ENCODE results near the gene NDRG2.
A peak's percentile ranks its signal among the peaks of the same experiment; 100 is the strongest.
"Not testable (repeated sequence)": the region's sequence is repeated elsewhere in the genome, so short reads cannot be mapped to it uniquely, and the experiment has no call there.

Gene NDRG2

DNA sequence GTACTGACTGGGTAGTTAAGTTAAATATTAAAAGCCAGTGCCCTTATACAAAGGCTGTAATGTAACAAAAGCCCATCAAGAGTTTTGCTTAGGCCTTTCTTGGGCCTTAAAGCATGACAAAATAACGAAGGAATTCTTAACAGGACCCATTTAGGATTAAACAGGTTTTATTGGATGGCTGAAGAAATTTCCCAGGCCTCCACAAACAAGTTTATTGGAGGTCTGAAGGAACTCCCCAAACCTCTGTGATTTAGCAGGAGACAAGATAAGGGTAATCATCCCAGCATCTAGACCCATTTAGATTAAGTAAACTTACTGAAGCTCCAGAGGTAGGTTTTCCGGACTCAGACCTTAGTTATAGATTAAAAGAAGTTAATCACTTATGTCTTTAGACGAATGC lies 15.1 kb downstream of the NDRG2 start:
- DNase-seq (ENCODE audit: low read depth in 3 of 3): not testable (repeated sequence)

DNA sequence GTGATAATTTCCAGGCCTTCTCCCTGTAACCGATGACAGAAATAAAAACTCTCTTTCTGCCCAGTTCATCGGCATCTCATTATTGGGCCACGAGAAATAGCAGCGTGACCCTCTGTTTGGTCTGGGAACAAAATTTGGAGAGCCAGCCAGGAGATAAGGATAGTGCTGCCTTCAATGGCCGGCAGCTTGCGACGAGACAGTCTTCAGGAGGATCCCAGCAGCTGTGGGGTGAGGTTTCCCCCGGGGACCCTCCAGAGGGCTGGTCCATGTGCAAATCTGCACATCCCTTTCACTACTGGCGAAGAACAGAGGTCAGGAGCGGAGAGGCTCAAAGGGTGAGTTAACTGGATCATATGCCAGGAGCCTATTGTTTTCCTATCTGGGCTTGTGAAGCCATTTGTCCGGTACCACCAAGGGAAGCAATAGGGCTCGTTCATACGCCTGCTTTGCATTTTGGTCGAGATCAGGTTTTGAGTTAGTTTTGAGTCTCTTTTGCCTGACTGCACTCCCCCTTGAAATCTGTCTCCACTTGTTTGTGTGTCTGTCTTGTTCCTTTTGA lies 21.0 kb downstream of the NDRG2 start:
- no peak for DNase-seq (ENCODE audit: low read depth in 3 of 3)

GRCh38 chr14:21001218-21001617 lies 23.6 kb downstream of the NDRG2 start:
- DNase-seq (ENCODE audit: low read depth in 3 of 3): no peak

DNA sequence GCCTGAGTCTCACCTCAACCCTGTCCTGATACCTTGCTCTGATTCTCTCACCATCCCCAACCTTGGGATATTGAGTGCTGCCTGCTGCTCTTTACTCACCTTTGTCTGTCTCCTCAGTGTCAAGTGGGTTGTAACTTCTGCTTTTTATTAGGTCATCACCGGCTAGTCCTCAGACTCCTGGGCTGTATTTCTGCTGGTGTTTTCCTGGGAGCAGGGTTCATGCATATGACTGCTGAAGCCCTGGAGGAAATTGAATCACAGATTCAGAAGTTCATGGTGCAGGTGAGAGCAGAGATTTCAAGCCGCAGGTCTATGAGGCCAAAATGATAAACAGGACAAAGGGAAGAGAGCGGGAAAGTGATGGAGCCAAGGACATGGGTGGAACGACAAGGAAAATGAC lies 25.3 kb downstream of the NDRG2 start:
- DNase-seq (ENCODE audit: low read depth in 3 of 3): no peak

- no peak for DNase-seq (ENCODE audit: low read depth in 3 of 3)
Observed at GRCh38 chr14:20998674-20999366, 26.0 kb downstream of the NDRG2 start, which contains the start of gene SLC39A2. SLC39A2 (plus strand) TSS chr14:20999293; CDS start chr14:20999447, 154 bp downstream.

DNA sequence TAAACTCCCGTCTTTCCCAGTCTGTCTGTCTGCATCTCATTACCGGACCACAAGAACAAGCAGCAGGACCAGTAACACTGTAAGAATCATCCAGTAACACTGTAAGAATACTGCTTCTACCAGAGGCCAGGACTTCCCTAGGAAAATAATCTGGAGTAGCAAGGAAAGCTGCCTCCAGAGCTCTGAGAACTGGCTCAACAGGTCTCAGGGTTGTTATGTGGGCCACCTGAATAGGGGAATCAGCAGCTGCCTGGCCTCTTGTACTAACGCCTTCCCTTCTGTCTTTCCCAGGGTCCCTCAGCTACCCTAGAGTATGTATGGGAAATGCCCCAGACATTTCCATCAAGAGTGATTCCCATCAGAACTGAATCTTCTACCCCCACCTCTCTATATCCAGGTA lies 26.7 kb downstream of the NDRG2 start:
- no peak for DNase-seq (ENCODE audit: low read depth in 3 of 3)

GRCh38 chr14:20997564-20997963 lies 27.3 kb downstream of the NDRG2 start:
- no peak for DNase-seq (ENCODE audit: low read depth in 3 of 3)

DNA sequence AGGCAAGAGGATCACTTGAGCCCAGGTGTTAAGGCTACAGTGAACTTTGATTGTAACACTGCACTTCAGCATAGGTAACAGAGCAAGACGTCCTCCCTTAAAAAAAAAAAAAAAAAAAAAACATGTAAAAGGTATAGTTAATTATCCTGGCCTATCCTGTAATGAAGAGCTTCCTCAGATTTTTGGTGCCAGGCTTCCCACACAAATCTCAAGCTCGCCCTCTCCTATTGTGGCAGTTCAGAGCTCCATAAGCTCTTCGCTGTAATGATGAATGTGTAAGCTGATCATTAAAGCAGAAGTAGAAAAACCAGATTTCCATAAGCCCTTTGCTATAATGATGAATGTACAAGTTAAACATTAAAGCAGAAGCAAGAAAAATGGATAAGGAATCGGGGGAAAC lies 27.7 kb downstream of the NDRG2 start:
- no peak for DNase-seq (ENCODE audit: low read depth in 3 of 3)

- DNase-seq (ENCODE audit: low read depth in 3 of 3): no peak
Observed at GRCh38 chr14:20996521-20996920, 28.3 kb downstream of the NDRG2 start.

DNA sequence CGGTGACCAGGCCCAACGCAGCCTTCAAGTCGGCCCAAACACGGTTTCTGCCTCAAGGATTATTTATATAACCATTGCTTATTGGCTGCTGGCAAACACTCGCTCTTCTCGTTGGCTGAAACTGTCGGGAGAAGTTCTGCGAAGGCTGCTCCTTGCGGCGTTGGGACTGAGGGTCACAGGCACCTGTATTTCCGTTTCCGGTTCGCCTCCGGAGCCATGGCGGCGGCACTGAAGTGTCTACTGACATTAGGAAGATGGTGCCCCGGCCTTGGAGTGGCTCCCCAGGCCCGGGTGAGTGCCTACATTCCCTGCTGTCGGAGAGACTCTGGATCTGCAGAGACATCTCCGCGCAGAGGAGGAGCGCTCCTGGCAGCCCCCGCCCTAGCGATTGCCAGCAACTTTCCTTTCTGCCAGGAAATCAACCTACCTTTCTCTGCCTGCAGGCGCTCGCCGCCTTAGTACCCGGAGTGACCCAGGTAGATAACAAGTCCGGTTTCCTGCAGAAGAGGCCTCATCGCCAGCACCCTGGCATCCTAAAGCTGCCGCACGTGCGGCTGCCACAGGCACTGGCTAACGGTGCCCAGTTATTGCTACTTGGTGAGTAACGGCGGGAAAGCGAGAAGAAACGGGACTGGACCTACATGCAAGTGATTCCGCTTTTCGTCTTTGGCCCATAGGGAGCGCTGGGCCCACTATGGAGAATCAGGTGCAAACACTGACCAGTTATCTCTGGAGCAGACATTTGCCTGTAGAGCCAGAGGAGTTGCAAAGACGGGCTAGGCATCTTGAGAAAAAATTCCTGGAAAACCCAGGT lies 34.9 kb downstream of the NDRG2 start, which contains the start of gene METTL17:
TSS of gene METTL17 (plus strand) at position 194 of the 814 bp plus-strand sequence. CDS start at position 217, 23 bp downstream.
- DNase-seq (ENCODE audit: low read depth in 3 of 3): peak; percentile 73 to 85 (median 83)

- no peak for DNase-seq (ENCODE audit: low read depth in 3 of 3)
Observed at GRCh38 chr14:20989471-20989786, 35.4 kb downstream of the NDRG2 start.

- DNase-seq (ENCODE audit: low read depth in 3 of 3): no peak
Observed at GRCh38 chr14:20988717-20989470, 36.0 kb downstream of the NDRG2 start.

GRCh38 chr14:20986811-20987210 lies 38.0 kb downstream of the NDRG2 start:
- DNase-seq (ENCODE audit: low read depth in 3 of 3): no peak

- not testable (repeated sequence) for DNase-seq (ENCODE audit: low read depth in 3 of 3)
Observed at GRCh38 chr14:20985650-20986049, 39.2 kb downstream of the NDRG2 start.

GRCh38 chr14:20982646-20983369 lies 42.1 kb downstream of the NDRG2 start:
- no peak for DNase-seq (ENCODE audit: low read depth in 3 of 3)

DNA sequence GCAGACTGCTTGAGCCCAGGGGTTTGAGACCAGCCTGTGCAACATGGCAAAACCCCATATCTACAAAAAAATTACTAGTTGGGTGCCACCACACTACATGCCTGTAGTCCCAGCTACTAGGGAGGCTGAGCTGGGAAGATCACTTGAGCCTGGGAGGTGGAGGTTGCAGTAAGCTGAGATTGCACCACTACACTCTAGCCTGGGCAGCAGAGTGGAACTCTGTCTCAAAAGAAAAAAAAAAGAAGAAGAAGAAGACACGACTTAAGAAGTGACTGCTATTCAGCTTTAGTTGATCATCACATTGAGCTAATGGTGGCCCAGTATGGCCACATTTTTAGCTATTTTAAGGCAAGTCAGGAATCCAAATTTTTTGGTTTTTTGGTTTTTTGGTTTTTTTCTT lies 44.0 kb downstream of the NDRG2 start:
- no peak for DNase-seq (ENCODE audit: low read depth in 3 of 3)

- no peak for DNase-seq (ENCODE audit: low read depth in 3 of 3)
Observed at GRCh38 chr14:20978687-20979086, 46.2 kb downstream of the NDRG2 start.

GRCh38 chr14:20976291-20976690 lies 48.6 kb downstream of the NDRG2 start:
- DNase-seq (ENCODE audit: low read depth in 3 of 3): no peak

DNA sequence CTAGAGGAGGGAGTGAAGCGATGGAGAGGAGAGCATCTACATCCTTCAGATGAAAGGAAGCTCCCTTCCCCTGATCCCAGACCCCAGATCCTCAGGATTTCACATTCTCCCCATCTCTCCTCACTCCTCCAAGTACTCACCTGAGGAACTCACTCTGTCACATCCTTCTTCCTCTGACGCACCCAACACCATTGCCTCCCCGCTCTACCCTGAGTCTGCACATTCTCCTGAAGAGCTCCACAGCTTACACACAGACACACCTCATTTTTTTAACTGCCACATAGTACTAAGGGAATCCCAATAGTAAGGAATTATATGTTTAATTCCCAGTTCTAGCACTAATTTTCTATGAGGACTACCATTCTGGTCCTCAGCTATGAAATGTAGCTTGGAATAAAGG lies 51.4 kb downstream of the NDRG2 start:
- DNase-seq (ENCODE audit: low read depth in 3 of 3): no peak

- no peak for DNase-seq (ENCODE audit: low read depth in 3 of 3)
Observed at GRCh38 chr14:20971705-20972021, 53.2 kb downstream of the NDRG2 start.

DNA sequence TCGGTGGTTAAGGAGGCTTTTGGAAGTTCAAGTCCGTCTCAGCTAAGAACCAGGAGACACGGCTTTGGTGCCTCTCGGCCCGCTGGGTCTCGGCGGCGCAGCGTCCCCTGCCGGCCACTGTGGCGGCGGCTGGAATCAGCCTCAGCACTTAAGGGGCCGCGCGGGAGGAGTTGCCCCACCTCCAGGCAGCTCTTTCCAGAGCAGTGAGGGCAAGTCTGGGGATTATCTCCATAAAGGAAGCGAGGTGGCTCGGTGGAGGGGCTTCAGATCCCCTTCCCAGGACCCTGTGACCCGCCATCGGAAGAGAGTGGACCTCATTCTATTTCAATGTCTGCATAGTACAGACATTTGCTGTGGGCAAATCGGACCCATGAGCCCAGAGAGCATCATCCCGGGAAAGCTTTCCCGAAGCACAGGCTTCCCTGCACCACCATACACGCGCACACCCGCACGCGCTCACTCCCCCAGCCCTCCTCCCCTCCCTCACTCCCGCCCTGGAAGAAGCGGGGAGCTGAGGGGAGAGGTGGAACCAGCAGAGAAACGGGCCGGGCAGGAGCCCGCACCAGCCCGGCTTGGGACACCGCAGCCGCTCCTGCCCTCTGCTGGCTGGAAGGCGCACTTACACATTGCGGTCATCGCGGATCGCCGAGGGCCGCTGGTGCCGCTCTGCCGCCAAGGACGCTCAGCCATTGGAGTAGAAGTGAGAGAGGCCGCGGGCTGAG lies 53.7 kb downstream of the NDRG2 start:
- DNase-seq (ENCODE audit: low read depth in 3 of 3): peak; percentile 60 to 81 (median 67)
